SK-N-SH treated with all-trans-retinoic acid at 6 μM for 48 hours (cell line): ENCODE data around the gene EAPP.
"Not testable (repeated sequence)": the region's sequence is repeated elsewhere in the genome, so short reads cannot be mapped to it uniquely, and the experiment has no call there.

ENCODE experiments used
- ATAC-seq: fragments of 200-7000 bp; cut with Tn5 transposase; 3 replicates; pipeline ENCODE4 v1.9.1; 2020; ENCODE audit warnings: mild to moderate bottlenecking, moderate library complexity
- CSDC2 ChIP-seq: fragments of 250-450 bp; sonication (Bioruptor Pico); IDR thresholded peaks from 2 replicates; pipeline ENCODE4 v1.5.0; 2020; ENCODE audit warnings: mild to moderate bottlenecking, moderate library complexity
- ESRRG ChIP-seq: fragments of 250-450 bp; sonication (Bioruptor Pico); IDR thresholded peaks from 2 replicates; pipeline ENCODE4 v1.6.1; 2021; ENCODE audit warnings: mild to moderate bottlenecking
- GLIS3 ChIP-seq: fragments of 250-450 bp; sonication (Bioruptor Pico); IDR thresholded peaks from 2 replicates; pipeline ENCODE4 v1.5.0; 2020; ENCODE audit warnings: mild to moderate bottlenecking, moderate library complexity
- ISL1 ChIP-seq: fragments of 250-450 bp; sonication (Bioruptor Pico); IDR thresholded peaks from 2 replicates; pipeline ENCODE4 v2.1.2; 2022; ENCODE audit warnings: mild to moderate bottlenecking, moderate library complexity
- PATZ1 ChIP-seq: fragments of 250-450 bp; sonication (Bioruptor Pico); IDR thresholded peaks from 2 replicates; pipeline ENCODE4 v1.8.0; 2020; ENCODE audit warnings: mild to moderate bottlenecking, moderate library complexity, borderline replicate concordance
- TCF4 ChIP-seq: fragments of 250-450 bp; sonication (Bioruptor Pico); IDR thresholded peaks from 2 replicates; pipeline ENCODE4 v1.8.0; 2021; ENCODE audit warnings: mild to moderate bottlenecking, moderate library complexity, borderline replicate concordance
- TOX ChIP-seq: fragments of 250-450 bp; sonication (Bioruptor Pico); IDR thresholded peaks from 2 replicates; pipeline ENCODE4 v1.8.0; 2021; ENCODE audit warnings: mild to moderate bottlenecking, moderate library complexity, borderline replicate concordance
- TSHZ2 ChIP-seq: fragments of 250-450 bp; sonication (Bioruptor Pico); IDR thresholded peaks from 2 replicates; pipeline ENCODE4 v1.5.0; 2020; ENCODE audit warnings: mild to moderate bottlenecking, moderate library complexity
- ZFP3 ChIP-seq: fragments of 250-450 bp; sonication (Bioruptor Pico); IDR thresholded peaks from 2 replicates; pipeline ENCODE4 v1.5.0; 2020; ENCODE audit warnings: mild to moderate bottlenecking, moderate library complexity
- ZFP30 ChIP-seq: fragments of 450-650 bp; formaldehyde crosslinking; IDR thresholded peaks from 2 replicates; pipeline ENCODE4 v1.5.0; 2022; ENCODE audit warnings: mild to moderate bottlenecking, moderate library complexity
- ZNF70 ChIP-seq: fragments of 450-650 bp; formaldehyde crosslinking; IDR thresholded peaks from 2 replicates; pipeline ENCODE4 v1.5.0; 2020; ENCODE audit warnings: mild to moderate bottlenecking, moderate library complexity
- ZNF8 ChIP-seq: fragments of 450-650 bp; formaldehyde crosslinking; IDR thresholded peaks from 2 replicates; pipeline ENCODE4 v1.5.0; 2020; ENCODE audit warnings: mild to moderate bottlenecking, moderate library complexity

Gene EAPP

GRCh38 chr14:34548472-34548981 is 9.0 kb upstream of the EAPP start (continued):
- TF ChIP-seq TSHZ2 (CRISPR knock-in tag) (no peak), ZFP3 (CRISPR knock-in tag) (no peak)
- TF ChIP-seq, all 23 proteins: peak for 0

- peak; percentile 80 for ATAC-seq
These were observed 7.6 kb upstream of the EAPP start for GRCh38 chr14:34547136-34547520.

GRCh38 chr14:34546272-34547135 is 7.0 kb upstream of the EAPP start:
- peak; percentile 87 for ATAC-seq

GRCh38 chr14:34540181-34541059 is 919 bp upstream of the EAPP start:
- ATAC-seq, result not testable (repeated sequence)

GRCh38 chr14:34538871-34539406 is 562 bp downstream of the EAPP start:
- TF ChIP-seq ZNF8, result no peak
- TF ChIP-seq TOX, result no peak
- TF ChIP-seq ESRRG (CRISPR knock-in tag), result no peak
- no peak for TF ChIP-seq ZNF70
- no peak for TF ChIP-seq TSHZ2 (CRISPR knock-in tag)
- TF ChIP-seq ZFP30 (CRISPR knock-in tag), result no peak
- no peak for TF ChIP-seq PATZ1 (CRISPR knock-in tag)
- no peak for TF ChIP-seq ISL1 (CRISPR knock-in tag)
- TF ChIP-seq GLIS3 (CRISPR knock-in tag), result no peak
- no peak; the same call in 2 of the 3 replicates for ATAC-seq

- not testable (repeated sequence) for ATAC-seq
These were observed 1.4 kb downstream of the EAPP start for GRCh38 chr14:34538096-34538495.

- peak; percentile 12; the same call in 1 of the 2 replicates for TF ChIP-seq CSDC2 (CRISPR knock-in tag)
- TF ChIP-seq TCF4 (CRISPR knock-in tag), result no peak
- TF ChIP-seq, all 23 proteins: peak for 1
- ATAC-seq, result no peak
These were observed 1.9 kb downstream of the EAPP start for GRCh38 chr14:34537677-34538009.
